AG10803 (cell line): ENCODE data around the gene LSM14B.

Experiments used
- DNase-seq: peaks from one replicate; pipeline ENCODE4 v3.0.0; 2010; ENCODE audit warnings: low read depth
- H3K4me3 ChIP-seq: 2 replicates; pipeline ENCODE4 v1.5.1; 2011; ENCODE audit warnings: mild to moderate bottlenecking, low read length, control low read depth
- CTCF ChIP-seq: conservative IDR thresholded peaks from 2 replicates; pipeline ENCODE4 v1.5.1; 2011; ENCODE audit warnings: mild to moderate bottlenecking, low read length, control low read depth, inconsistent platforms

The LSM14B gene

GRCh38 chr20:62174021-62174804 lies 51.9 kb downstream of the LSM14B start:
- no peak for DNase-seq
- H3K4me3 ChIP-seq: no peak overlapping the region
- TF ChIP-seq CTCF: no peak

GRCh38 chr20:62174870-62175624 lies 52.8 kb downstream of the LSM14B start:
- DNase-seq: no peak
- H3K4me3 ChIP-seq: no peak overlapping the region
- no peak for TF ChIP-seq CTCF

GRCh38 chr20:62175711-62176110 lies 53.4 kb downstream of the LSM14B start:
- H3K4me3 ChIP-seq: no peak overlapping the region
- no peak for DNase-seq
- no peak for TF ChIP-seq CTCF

- no peak for TF ChIP-seq CTCF
- no peak overlapping the region for H3K4me3 ChIP-seq
- DNase-seq: no peak
Observed at GRCh38 chr20:62176866-62177265, 54.6 kb downstream of the LSM14B start.

- no peak overlapping the region for H3K4me3 ChIP-seq
- DNase-seq: no peak
- TF ChIP-seq CTCF: no peak
Observed at GRCh38 chr20:62177307-62177706, 55.0 kb downstream of the LSM14B start.

GRCh38 chr20:62178316-62179161 lies 56.3 kb downstream of the LSM14B start:
- TF ChIP-seq CTCF: no peak
- no peak for DNase-seq
- H3K4me3 ChIP-seq: no peak overlapping the region
